Astrocyte of the spinal cord (primary cell): ENCODE results near the gene GDPD5.

ENCODE experiments used
- DNase-seq: peaks from one replicate; pipeline ENCODE4 v3.0.0; 2011; ENCODE audit warnings: low read depth, low spot score
- H3K4me3 ChIP-seq: 2 replicates; pipeline ENCODE4 v1.5.1; 2011; ENCODE audit warnings: low read depth, mild to moderate bottlenecking, low read length, moderate library complexity
- in situ Hi-C: cut with HindIII; loops from 2 replicates; pipeline ENCODE4 v1.10.0; 2017; ENCODE audit warnings: low sequenced_read_pairs
- TF ChIP-seq, protein P1 (sequence below): IDR thresholded peaks from 2 replicates; pipeline ENCODE4 v1.5.1; 2012; ENCODE audit warnings: low read depth, mild to moderate bottlenecking, low read length, inconsistent platforms

Gene GDPD5

DNA sequence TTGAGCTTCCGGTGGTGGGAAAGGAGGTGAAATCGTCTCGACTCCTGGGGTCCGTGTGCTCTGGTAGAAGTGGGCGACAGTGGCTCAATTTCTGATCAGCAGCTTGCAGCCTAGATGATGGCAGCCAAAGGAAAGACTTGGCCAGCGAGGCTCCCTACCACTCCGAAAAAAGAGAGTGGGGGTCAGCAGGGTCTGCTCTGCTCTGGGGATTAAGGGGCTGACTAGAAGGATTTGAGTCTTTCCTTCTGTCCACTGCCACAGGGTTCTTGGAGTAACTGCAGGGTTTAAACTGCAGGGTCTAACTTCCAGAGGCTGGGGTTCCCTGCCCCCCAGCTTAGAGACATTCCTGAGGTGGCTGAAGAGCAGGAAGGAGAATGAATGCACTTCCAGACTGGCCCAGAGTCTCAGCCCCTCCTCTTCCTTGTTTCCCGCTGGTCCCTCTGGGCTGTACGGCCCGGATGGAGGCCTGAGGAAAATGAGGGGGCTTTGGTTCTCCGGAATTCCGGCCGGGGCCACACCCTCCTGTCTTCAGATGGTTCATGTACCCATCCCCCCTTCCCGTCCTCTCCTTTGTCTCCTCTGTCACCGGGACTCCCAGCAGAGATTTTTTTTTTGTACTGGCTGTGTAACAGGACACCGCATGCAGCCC, 37.2 kb upstream of the GDPD5 start:
- H3K4me3 ChIP-seq, result peak overlapping the region; percentile 94
- DNase-seq, result peak; percentile 75
- in situ Hi-C loops, result no loop called here
- TF ChIP-seq, protein P1, sequence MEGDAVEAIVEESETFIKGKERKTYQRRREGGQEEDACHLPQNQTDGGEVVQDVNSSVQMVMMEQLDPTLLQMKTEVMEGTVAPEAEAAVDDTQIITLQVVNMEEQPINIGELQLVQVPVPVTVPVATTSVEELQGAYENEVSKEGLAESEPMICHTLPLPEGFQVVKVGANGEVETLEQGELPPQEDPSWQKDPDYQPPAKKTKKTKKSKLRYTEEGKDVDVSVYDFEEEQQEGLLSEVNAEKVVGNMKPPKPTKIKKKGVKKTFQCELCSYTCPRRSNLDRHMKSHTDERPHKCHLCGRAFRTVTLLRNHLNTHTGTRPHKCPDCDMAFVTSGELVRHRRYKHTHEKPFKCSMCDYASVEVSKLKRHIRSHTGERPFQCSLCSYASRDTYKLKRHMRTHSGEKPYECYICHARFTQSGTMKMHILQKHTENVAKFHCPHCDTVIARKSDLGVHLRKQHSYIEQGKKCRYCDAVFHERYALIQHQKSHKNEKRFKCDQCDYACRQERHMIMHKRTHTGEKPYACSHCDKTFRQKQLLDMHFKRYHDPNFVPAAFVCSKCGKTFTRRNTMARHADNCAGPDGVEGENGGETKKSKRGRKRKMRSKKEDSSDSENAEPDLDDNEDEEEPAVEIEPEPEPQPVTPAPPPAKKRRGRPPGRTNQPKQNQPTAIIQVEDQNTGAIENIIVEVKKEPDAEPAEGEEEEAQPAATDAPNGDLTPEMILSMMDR, result no peak

DNA sequence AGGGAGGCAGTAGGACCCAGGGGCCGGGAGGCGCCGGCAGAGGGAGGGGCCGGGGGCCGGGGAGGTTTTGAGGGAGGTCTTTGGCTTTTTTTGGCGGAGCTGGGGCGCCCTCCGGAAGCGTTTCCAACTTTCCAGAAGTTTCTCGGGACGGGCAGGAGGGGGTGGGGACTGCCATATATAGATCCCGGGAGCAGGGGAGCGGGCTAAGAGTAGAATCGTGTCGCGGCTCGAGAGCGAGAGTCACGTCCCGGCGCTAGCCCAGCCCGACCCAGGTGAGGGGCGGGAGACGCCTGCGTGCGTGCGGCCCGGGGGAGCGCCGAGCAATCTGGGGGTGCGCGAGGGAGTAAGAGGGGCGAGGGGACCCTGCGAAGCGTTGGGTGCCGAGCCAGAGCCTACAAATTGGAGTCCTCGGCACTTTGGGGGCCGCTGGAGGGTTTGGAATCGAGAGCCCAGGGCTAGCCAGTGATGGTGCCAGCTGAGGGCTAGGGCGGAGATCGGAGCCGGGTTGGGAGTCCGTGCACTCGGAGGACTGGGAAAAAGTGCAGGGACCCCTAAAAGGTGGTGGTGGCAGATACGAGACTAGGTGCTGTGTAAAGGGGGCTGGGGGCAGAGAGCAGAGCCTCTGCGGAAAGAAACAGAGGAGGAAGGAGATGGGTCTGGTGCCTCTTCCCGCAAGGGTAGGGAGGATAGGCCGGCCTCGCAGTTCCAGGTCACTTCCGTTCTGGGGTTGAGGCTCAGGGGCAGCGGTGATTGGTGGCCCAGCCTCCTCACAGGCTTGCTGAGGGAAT, 36.5 kb upstream of the GDPD5 start, which contains the start of gene SERPINH1:
Gene SERPINH1 (plus strand): TSS at position 206 of the 788 bp plus-strand sequence. CDS start 4,097 bp downstream, outside the sequence.
- DNase-seq, result peak; percentile 87
- in situ Hi-C loops, result no loop called here
- H3K4me3 ChIP-seq, result peak within 1 kb of the TSS; percentile 94
- TF ChIP-seq, protein P1, result no peak

DNA sequence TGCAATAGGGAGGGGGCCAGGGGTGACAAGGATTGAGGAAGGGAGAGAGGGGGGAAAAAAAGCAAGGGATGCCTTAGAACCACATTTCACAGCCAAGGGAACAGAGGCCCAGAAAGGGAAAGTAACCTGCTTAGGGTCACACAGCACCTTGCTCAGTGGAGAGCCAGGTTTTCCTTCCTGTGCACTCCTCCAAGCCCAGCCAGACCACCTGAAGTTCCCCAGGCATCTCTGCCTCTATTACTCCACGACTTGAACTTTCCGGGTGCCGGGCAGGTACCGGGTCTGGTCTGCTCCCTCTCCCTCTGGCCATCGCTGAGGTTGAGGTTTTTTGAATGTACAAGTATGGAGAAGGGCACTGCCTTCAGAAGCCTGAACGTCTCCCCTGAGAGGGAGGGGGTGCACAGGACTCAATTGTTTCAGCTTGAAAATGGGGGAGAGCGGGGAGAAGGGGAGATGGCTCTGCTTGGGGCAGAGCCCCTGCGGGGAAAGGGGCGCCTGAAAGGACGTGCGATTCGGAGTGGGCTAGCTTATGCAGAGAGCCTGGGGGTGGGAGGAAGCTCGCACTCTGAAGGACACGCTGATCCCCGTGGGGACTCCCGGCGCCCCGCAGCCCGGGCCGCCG, 35.8 kb upstream of the GDPD5 start:
- in situ Hi-C loops, result no loop called here
- H3K4me3 ChIP-seq, result peak overlapping the region; percentile 94
- no peak for DNase-seq
- TF ChIP-seq, protein P1, result no peak

DNA sequence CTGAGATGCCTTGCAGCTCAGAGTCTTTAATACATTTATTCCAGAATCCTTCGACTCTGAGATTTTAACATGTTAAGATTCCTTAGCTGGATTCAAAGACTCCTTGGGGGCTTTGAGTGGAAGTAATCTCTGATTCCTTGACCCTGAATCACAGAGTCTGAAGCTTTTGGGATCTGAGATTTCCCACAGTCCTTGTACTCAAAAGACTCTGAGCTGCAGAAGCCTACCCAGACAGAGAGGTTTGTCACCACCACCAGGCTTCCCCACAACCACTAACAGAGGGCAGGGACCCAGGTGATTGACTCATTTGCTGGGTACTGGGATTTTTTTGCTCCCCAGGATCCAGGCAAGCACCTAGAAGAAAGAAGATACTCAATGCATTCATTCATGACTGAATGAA, 34.9 kb upstream of the GDPD5 start:
- in situ Hi-C loops, result no loop called here
- H3K4me3 ChIP-seq, result no peak overlapping the region
- peak; percentile 16 for DNase-seq
- TF ChIP-seq, protein P1, result no peak

DNA sequence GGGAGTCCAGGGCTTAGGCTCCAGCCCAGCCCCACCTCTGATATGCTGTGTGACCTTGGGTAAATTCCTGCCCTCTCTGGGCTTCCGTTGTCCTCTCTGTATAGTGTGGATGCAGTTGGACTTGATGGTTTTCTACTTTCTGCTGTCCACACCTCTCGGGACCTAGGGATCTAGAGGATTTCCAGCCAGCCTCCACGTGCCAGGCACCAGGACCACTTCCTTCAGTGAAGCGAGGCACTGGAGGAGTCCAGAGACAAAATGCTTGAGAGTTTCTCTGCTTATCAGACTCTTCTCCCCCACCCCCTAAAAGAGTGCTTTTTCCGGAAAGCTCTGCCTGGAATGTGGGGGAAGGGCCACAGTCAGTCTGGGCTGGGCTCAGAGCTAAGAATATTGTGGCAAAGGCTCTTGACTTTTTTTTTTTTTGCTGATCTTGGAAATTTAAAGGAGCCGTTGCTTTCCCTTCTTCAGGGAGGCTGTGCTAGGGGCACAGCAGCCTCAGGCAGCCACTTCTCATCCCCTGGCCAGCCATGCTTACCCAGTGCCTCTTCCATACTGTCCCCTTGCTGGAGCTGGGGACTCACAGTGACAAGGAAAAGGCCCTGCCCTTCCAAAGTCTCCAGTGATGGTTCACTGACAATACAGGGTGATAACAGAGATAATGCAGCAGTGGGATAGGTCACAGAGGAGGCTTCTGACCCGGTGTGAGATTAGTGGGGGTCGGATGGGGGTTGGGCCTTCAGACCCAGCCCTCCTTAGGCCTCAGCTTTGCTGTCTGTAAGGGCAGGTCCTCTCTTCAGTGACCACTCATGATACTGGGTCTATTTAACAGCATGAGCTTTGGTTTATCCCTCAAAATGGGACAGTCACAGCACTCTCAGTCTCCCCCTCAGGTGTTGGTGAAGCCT, 33.5 kb upstream of the GDPD5 start:
- DNase-seq, result peak; percentile 68
- in situ Hi-C loops, result no loop called here
- TF ChIP-seq, protein P1, result no peak
- H3K4me3 ChIP-seq, result no peak overlapping the region
